SH-SY5Y (cell line): ENCODE data around the gene PCK2.

Source experiments
- GATA2 ChIP-seq: IDR thresholded peaks from 2 replicates; pipeline ENCODE4 v1.6.1; 2011; ENCODE audit warnings: mild to moderate bottlenecking, low read depth, low read length
- GATA3 ChIP-seq: IDR thresholded peaks from 2 replicates; pipeline ENCODE4 v1.6.1; 2011; ENCODE audit warnings: low read depth, mild to moderate bottlenecking, low read length, moderate library complexity

GRCh38 chr14:24087004-24087403 is 7.1 kb upstream of the PCK2 start:
- TF ChIP-seq GATA3, result no peak
- TF ChIP-seq GATA2, result no peak
